HFFc6 (cell line): Measurements from ENCODE around the gene GSPT1. TPM values are rescaled to one million over a fixed set of nuclear protein-coding genes. Genes with fewer than 3 reads are reported as not detected.
"Not testable (repeated sequence)": the region's sequence is repeated elsewhere in the genome, so short reads cannot be mapped to it uniquely, and the experiment has no call there.

Experiments used
- DNase-seq: peaks from one replicate; pipeline ENCODE4 v3.0.0-alpha.2; 2018
- H3K27ac Mint-ChIP-seq: 2 replicates; pipeline ENCODE4 v1.8.0; 2020; ENCODE audit warnings: mild to moderate bottlenecking, mixed read lengths
- H3K27me3 Mint-ChIP-seq: 2 replicates; pipeline ENCODE4 v1.8.0; 2021; ENCODE audit warnings: mild to moderate bottlenecking, moderate library complexity, mixed read lengths; ENCODE audit not compliant: insufficient read depth
- H3K36me3 Mint-ChIP-seq: 2 replicates; pipeline ENCODE4 v1.8.0; 2021; ENCODE audit warnings: low read depth, mixed read lengths
- H3K4me1 Mint-ChIP-seq: 2 replicates; pipeline ENCODE4 v1.8.0; 2020; ENCODE audit warnings: low read depth, mixed read lengths
- H3K4me3 Mint-ChIP-seq: 2 replicates; pipeline ENCODE4 v1.8.0; 2020; ENCODE audit warnings: mild to moderate bottlenecking, moderate library complexity, mixed read lengths
- H3K9me3 Mint-ChIP-seq: 2 replicates; pipeline ENCODE4 v1.8.0; 2020; ENCODE audit warnings: mild to moderate bottlenecking, mixed read lengths
- CTCF ChIP-seq: fragments of 200-600 bp; sonication (generic); IDR thresholded peaks from 2 replicates; pipeline ENCODE4 v1.5.0; 2021; ENCODE audit warnings: antibody characterized with exemption, mild to moderate bottlenecking
- total RNA-seq, 6 experiments: library from RNA; stranded (reverse); fragmentation: NEBNext Ultra II Directional; extraction: Animal tissue kit (Norgen Biotek cat#: 25700); gene quantifications; 2 replicates in 1 of 6; 3 replicates in 5 of 6; pipeline ENCODE4 v1.2.3, GENCODE V29; 2021

Gene GSPT1
- total RNA-seq, 6 experiments from 2014 or later = 187 to 221 (median 211) TPM

GRCh38 chr16:11824362-11824761, 91.4 kb downstream of the GSPT1 start:
- no peaks in the 10 kb centered on the region for H3K36me3 Mint-ChIP-seq
- peak; percentile 25 for DNase-seq
- H3K4me3 Mint-ChIP-seq = no peak overlapping the region
- H3K27ac Mint-ChIP-seq = no peak overlapping the region
- TF ChIP-seq CTCF = no peak
- no peaks in the 10 kb centered on the region; the same call in 1 of the 2 replicates for H3K27me3 Mint-ChIP-seq
- H3K9me3 Mint-ChIP-seq = no peaks in the 10 kb centered on the region
- H3K4me1 Mint-ChIP-seq = peaks cover 8% of the 10 kb centered on the region; the same call in 1 of the 2 replicates

- not testable (repeated sequence) for H3K36me3 Mint-ChIP-seq, H3K27me3 Mint-ChIP-seq, H3K4me3 Mint-ChIP-seq, H3K27ac Mint-ChIP-seq, DNase-seq, H3K9me3 Mint-ChIP-seq, H3K4me1 Mint-ChIP-seq
Observed at GRCh38 chr16:11823645-11824044, 92.1 kb downstream of the GSPT1 start.

GRCh38 chr16:11819798-11820197, 96.0 kb downstream of the GSPT1 start:
- no peak for DNase-seq
- Mint-ChIP-seq H3K4me3 (no peak overlapping the region), H3K9me3 (no peaks in the 10 kb centered on the region), H3K27me3 (peaks cover 12% of the 10 kb centered on the region), H3K36me3 (no peaks in the 10 kb centered on the region), H3K4me1 (peaks cover 7% of the 10 kb centered on the region; the same call in 1 of the 2 replicates), H3K27ac (no peak overlapping the region)
- TF ChIP-seq CTCF = no peak

GRCh38 chr16:11818970-11819369, 96.8 kb downstream of the GSPT1 start:
- not testable (repeated sequence) for H3K36me3 Mint-ChIP-seq, H3K9me3 Mint-ChIP-seq, H3K4me3 Mint-ChIP-seq, H3K4me1 Mint-ChIP-seq, DNase-seq, H3K27ac Mint-ChIP-seq
- H3K27me3 Mint-ChIP-seq = peaks cover 12% of the 10 kb centered on the region

Other genes with a start within 250 kb of the GSPT1 start
- gene SNN, start 247.5 kb downstream of the GSPT1 start, total RNA-seq = 1 to 10 TPM; 4.6 to 7.6 (median 6.5) TPM
- 10 to 100 TPM; 38.8 to 49.0 (median 44.4) TPM for gene TXNDC11, start 173.1 kb downstream of the GSPT1 start, total RNA-seq
- gene ZC3H7A, start 118.7 kb downstream of the GSPT1 start, total RNA-seq = 10 to 100 TPM; 56.5 to 73.0 (median 63.5) TPM
- gene RSL1D1, start 64.4 kb downstream of the GSPT1 start, total RNA-seq = 100 to 1,000 TPM; 151 to 193 (median 168) TPM
- 1 to 10 TPM; 4.4 to 6.8 (median 4.9) TPM for gene NPIPB2, start 26.1 kb upstream of the GSPT1 start, total RNA-seq
- under 1 TPM in 1 of 6 experiments, not detected in 5; 0.28 TPM for gene TNFRSF17, start 49.3 kb upstream of the GSPT1 start, total RNA-seq
- 10 to 100 TPM; 21.7 to 29.4 (median 26.5) TPM for gene SNX29, start 60.8 kb upstream of the GSPT1 start, total RNA-seq